MCF 10A (cell line): ENCODE measurements around the gene OSBPL2. TPM values are rescaled to one million over a fixed set of nuclear protein-coding genes. Genes with fewer than 3 reads are reported as not detected.

Source experiments
- BruUV-seq: library from RNA; stranded (reverse); fragments of 400-500 nt; replicated peaks from 2 replicates; lab custom pipeline; 2021; lab: Mats Ljungman, UMichigan
- CTCF ChIA-PET: fragments of 300-600 bp; sonication (Branson Sonifier 250); formaldehyde crosslinking; extraction: SDS; loops from one replicate; lab custom pipeline; 2021; ENCODE audit warnings: antibody characterized with exemption, inconsistent platforms; lab: Yijun Ruan, JAX
- POLR2A ChIA-PET: fragments of 300-600, 350-650 bp; sonication (Branson Sonifier 250); formaldehyde crosslinking; extraction: SDS; loops from one replicate; lab custom pipeline; 2020; ENCODE audit warnings: antibody characterized with exemption, inconsistent platforms; lab: Yijun Ruan, JAX
- DNase-seq: peaks from one replicate; pipeline ENCODE4 v3.0.0-alpha.2; 2018; ENCODE audit not compliant: unreplicated experiment
- H3K27ac Mint-ChIP-seq: one replicate; pipeline ENCODE4 v1.8.0; 2022; ENCODE audit warnings: mild to moderate bottlenecking, low read depth, mixed read lengths; ENCODE audit not compliant: unreplicated experiment
- H3K27me3 Mint-ChIP-seq: one replicate; pipeline ENCODE4 v1.8.0; 2022; ENCODE audit warnings: mixed read lengths; ENCODE audit not compliant: insufficient read depth, unreplicated experiment
- H3K36me3 Mint-ChIP-seq: one replicate; pipeline ENCODE4 v1.8.0; 2022; ENCODE audit warnings: mild to moderate bottlenecking, moderate library complexity, mixed read lengths; ENCODE audit not compliant: insufficient read depth, unreplicated experiment
- H3K4me1 Mint-ChIP-seq: one replicate; pipeline ENCODE4 v1.8.0; 2022; ENCODE audit warnings: mixed read lengths; ENCODE audit not compliant: insufficient read depth, unreplicated experiment
- H3K4me3 Mint-ChIP-seq: one replicate; pipeline ENCODE4 v1.8.0; 2022; ENCODE audit warnings: mild to moderate bottlenecking, moderate library complexity, mixed read lengths; ENCODE audit not compliant: unreplicated experiment
- H3K9me3 Mint-ChIP-seq: one replicate; pipeline ENCODE4 v1.8.0; 2022; ENCODE audit warnings: mixed read lengths; ENCODE audit not compliant: unreplicated experiment
- CTCF ChIP-seq: fragments of 200-600 bp; IDR thresholded peaks from one replicate; pipeline ENCODE4 v1.8.0; 2022; ENCODE audit warnings: antibody characterized with exemption, mild to moderate bottlenecking; ENCODE audit not compliant: unreplicated experiment
- intact Hi-C: fragments of 100-400 bp; cut with micrococcal nuclease; formaldehyde crosslinking; loops from 2 replicates; pipeline ENCODE4 v1.14.1; 2022
- microRNA-seq: library from miRNA; unstranded; fragments of <30 nt; microRNA quantifications from one replicate; pipeline ENCODE4 v1.2.0, GENCODE V29; 2022
- total RNA-seq: library from RNA; stranded (reverse); gene quantifications from 2 replicates; pipeline ENCODE4 v1.2.3, GENCODE V29; 2022

The OSBPL2 gene
- total RNA-seq, 1 experiment from 2014 or later = 38.8 TPM

GRCh38 chr20:62342910-62343309, 104.6 kb downstream of the OSBPL2 start:
- no peaks in the 10 kb centered on the region for H3K9me3 Mint-ChIP-seq
- H3K36me3 Mint-ChIP-seq = peaks cover 94% of the 10 kb centered on the region
- no peak for DNase-seq
- BruUV-seq = no TSS peak
- no peaks in the 10 kb centered on the region for H3K4me1 Mint-ChIP-seq
- H3K27ac Mint-ChIP-seq = no peak overlapping the region
- POLR2A ChIA-PET = interaction anchor here (1.2 to 3.3 kb wide), 3 partner anchors 18 to 26 kb away, joined by 3 to 13 read pairs (median 5); no protein-coding TSS in a partner anchor
- CTCF ChIA-PET = interaction anchor here (1.0 to 2.8 kb wide), 2 partner anchors 23 to 40 kb away, joined by 4 to 13 read pairs; no protein-coding TSS in a partner anchor
- no peaks in the 10 kb centered on the region for H3K27me3 Mint-ChIP-seq
- H3K4me3 Mint-ChIP-seq = no peak overlapping the region
- intact Hi-C loops = no loop called here
- TF ChIP-seq CTCF = no peak

GRCh38 chr20:62344092-62344491, 105.8 kb downstream of the OSBPL2 start:
- Mint-ChIP-seq H3K4me1 (no peaks in the 10 kb centered on the region), H3K36me3 (peaks cover 94% of the 10 kb centered on the region), H3K27ac (no peak overlapping the region), H3K4me3 (no peak overlapping the region), H3K9me3 (peaks cover 8% of the 10 kb centered on the region), H3K27me3 (no peaks in the 10 kb centered on the region)
- POLR2A ChIA-PET = interaction anchor here (0.6 to 3.3 kb wide), 5 partner anchors 11 to 34 kb away, joined by 3 to 13 read pairs (median 5); no protein-coding TSS in a partner anchor
- CTCF ChIA-PET = interaction anchor here (0.9 to 2.8 kb wide), 5 partner anchors 19 to 42 kb away, joined by 4 to 13 read pairs (median 5); no protein-coding TSS in a partner anchor
- intact Hi-C loops = no loop called here
- DNase-seq = no peak
- no peak for TF ChIP-seq CTCF
- no TSS peak for BruUV-seq

DNA sequence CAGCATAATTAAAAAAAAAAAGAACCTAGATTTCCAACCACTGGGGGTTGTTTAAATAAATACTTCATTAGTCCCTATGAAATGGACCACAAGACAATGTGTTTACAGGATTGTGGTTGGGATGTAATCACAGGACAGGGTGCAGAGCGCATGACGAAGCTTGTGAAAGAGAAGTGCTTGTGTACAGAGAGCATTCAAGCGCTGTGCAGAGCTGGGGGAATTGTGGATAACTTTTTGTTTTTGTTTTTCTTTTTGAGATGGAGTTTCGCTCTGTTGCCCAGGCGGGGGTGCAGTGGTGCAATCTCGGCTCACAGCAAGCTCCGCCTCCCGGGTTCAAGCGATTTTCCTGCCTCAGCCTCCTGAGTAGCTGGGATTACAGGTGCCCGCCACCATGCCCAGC, 106.5 kb downstream of the OSBPL2 start:
- Mint-ChIP-seq H3K27ac (no peak overlapping the region), H3K4me1 (peaks cover 4% of the 10 kb centered on the region), H3K36me3 (peaks cover 94% of the 10 kb centered on the region), H3K4me3 (no peak overlapping the region), H3K9me3 (peaks cover 8% of the 10 kb centered on the region), H3K27me3 (no peaks in the 10 kb centered on the region)
- intact Hi-C loops = no loop called here
- TF ChIP-seq CTCF = no peak
- CTCF ChIA-PET = interaction anchor here (1.2 to 2.8 kb wide), 2 partner anchors 20 to 38 kb away, joined by 5 to 13 read pairs; no protein-coding TSS in a partner anchor
- no TSS peak for BruUV-seq
- no peak for DNase-seq
- POLR2A ChIA-PET = interaction anchor here (1.0 to 3.3 kb wide), 7 partner anchors 13 to 43 kb away, joined by 3 to 13 read pairs (median 5); no protein-coding TSS in a partner anchor

Small RNAs within 50 kb of the gene (microRNA-seq; reads per million reads assigned to microRNA genes)
- 0.66 reads per million for gene MIR4758

Other genes starting within 250 kb of the OSBPL2 start
- gene TAF4, start 172.6 kb upstream of the OSBPL2 start, total RNA-seq = 15.9 and 16.1 TPM in 2 replicates
- 33.3 and 35.1 TPM in 2 replicates for gene LSM14B, start 116.0 kb upstream of the OSBPL2 start, total RNA-seq
- 362 and 419 TPM in 2 replicates for gene PSMA7, start 95.1 kb upstream of the OSBPL2 start, total RNA-seq
- gene SS18L1, start 94.8 kb upstream of the OSBPL2 start, total RNA-seq = 16.1 and 17.9 TPM in 2 replicates
- 46.9 and 61.0 TPM in 2 replicates for gene MTG2, start 55.5 kb upstream of the OSBPL2 start, total RNA-seq
- not detected in 2 replicates for gene HRH3, start 18.2 kb upstream of the OSBPL2 start, total RNA-seq
- 98.0 and 127 TPM in 2 replicates for gene ADRM1, start 64.5 kb downstream of the OSBPL2 start, total RNA-seq
- gene LAMA5, start 128.8 kb downstream of the OSBPL2 start, total RNA-seq = 266 and 292 TPM in 2 replicates
- gene RPS21, start 148.6 kb downstream of the OSBPL2 start, total RNA-seq = 1,978 and 2,055 TPM in 2 replicates
- gene CABLES2, start 168.8 kb downstream of the OSBPL2 start, total RNA-seq = 1.5 and 2.8 TPM in 2 replicates
- gene RBBP8NL, start 189.0 kb downstream of the OSBPL2 start, total RNA-seq = not detected in 2 replicates
- gene GATA5, start 237.5 kb downstream of the OSBPL2 start, total RNA-seq = not detected in 2 replicates